Trophoblast cell (in vitro differentiated cells and primary cell): ENCODE data around the gene C1orf74.

Experiments
- DNase-seq, 2 donors: peaks; one replicate each; pipeline ENCODE4 v3.0.0-alpha.2; 2016
- H2AFZ ChIP-seq: 2 replicates; pipeline ENCODE4 v1.6.1; 2013; ENCODE audit warnings: low read length, moderate library complexity, mild to moderate bottlenecking; ENCODE audit not compliant: insufficient read depth, poor library complexity
- H2AK5ac ChIP-seq: 2 replicates; pipeline ENCODE4 v1.6.1; 2013; ENCODE audit warnings: mild to moderate bottlenecking, low read length
- H2BK120ac ChIP-seq: 2 replicates; pipeline ENCODE4 v1.6.1; 2013; ENCODE audit warnings: low read length, mild to moderate bottlenecking, moderate library complexity; ENCODE audit not compliant: insufficient read depth, poor library complexity
- H2BK12ac ChIP-seq: 2 replicates; pipeline ENCODE4 v1.6.1; 2013; ENCODE audit warnings: mild to moderate bottlenecking, low read length, moderate library complexity
- H2BK5ac ChIP-seq: 2 replicates; pipeline ENCODE4 v1.6.1; 2013; ENCODE audit warnings: low read length, low read depth, moderate library complexity, mild to moderate bottlenecking; ENCODE audit not compliant: poor library complexity
- H3K14ac ChIP-seq: 2 replicates; pipeline ENCODE4 v1.6.1; 2013; ENCODE audit warnings: mild to moderate bottlenecking, low read length
- H3K18ac ChIP-seq: 2 replicates; pipeline ENCODE4 v1.6.1; 2013; ENCODE audit warnings: mild to moderate bottlenecking, low read length
- H3K23ac ChIP-seq: 2 replicates; pipeline ENCODE4 v1.6.1; 2013; ENCODE audit warnings: low read length
- H3K27ac ChIP-seq: 2 replicates; pipeline ENCODE4 v1.5.1; 2013; ENCODE audit warnings: low read depth, mild to moderate bottlenecking, inconsistent platforms, low read length, moderate library complexity
- H3K27me3 ChIP-seq: 2 replicates; pipeline ENCODE4 v1.6.1; 2013; ENCODE audit warnings: inconsistent platforms, mild to moderate bottlenecking, low read length, moderate library complexity; ENCODE audit not compliant: insufficient read depth
- H3K36me3 ChIP-seq, 2 experiments: 1 replicate in 1 of 2; 2 replicates in 1 of 2; pipeline ENCODE4 v1.6.1; 2013; ENCODE audit warnings: low read length in 2 of 2, mild to moderate bottlenecking in 2 of 2, moderate library complexity in 1 of 2; ENCODE audit not compliant: insufficient read depth in 2 of 2, control insufficient read depth in 1 of 2
- H3K4ac ChIP-seq: 2 replicates; pipeline ENCODE4 v1.6.1; 2013; ENCODE audit warnings: low read depth, mild to moderate bottlenecking, low read length, moderate library complexity
- H3K4me1 ChIP-seq, 2 experiments: 1 replicate in 1 of 2; 2 replicates in 1 of 2; pipeline ENCODE4 v1.6.1; 2013; ENCODE audit warnings: low read length in 2 of 2, mild to moderate bottlenecking in 2 of 2, moderate library complexity in 1 of 2; ENCODE audit not compliant: insufficient read depth in 2 of 2, control insufficient read depth in 1 of 2
- H3K4me2 ChIP-seq: 2 replicates; pipeline ENCODE4 v1.6.1; 2013; ENCODE audit warnings: inconsistent platforms, mild to moderate bottlenecking, low read length, moderate library complexity
- H3K4me3 ChIP-seq: 2 replicates; pipeline ENCODE4 v1.5.1; 2013; ENCODE audit warnings: mild to moderate bottlenecking, low read depth, low read length, inconsistent platforms
- H3K79me1 ChIP-seq: one replicate; pipeline ENCODE4 v1.6.1; 2013; ENCODE audit warnings: low read length
- H3K79me2 ChIP-seq: 2 replicates; pipeline ENCODE4 v1.6.1; 2013; ENCODE audit warnings: low read length, mild to moderate bottlenecking; ENCODE audit not compliant: control insufficient read depth, insufficient read depth, poor library complexity
- H3K9ac ChIP-seq: 2 replicates; pipeline ENCODE4 v1.6.1; 2013; ENCODE audit warnings: mild to moderate bottlenecking, low read length
- H3K9me3 ChIP-seq: 2 replicates; pipeline ENCODE4 v1.6.1; 2013; ENCODE audit warnings: low read depth, mild to moderate bottlenecking, control low read depth, inconsistent platforms, low read length; ENCODE audit not compliant: insufficient read depth
- H4K12ac ChIP-seq: 2 replicates; pipeline ENCODE4 v1.6.1; 2013; ENCODE audit warnings: low read depth, mild to moderate bottlenecking, low read length, moderate library complexity
- H4K8ac ChIP-seq: 2 replicates; pipeline ENCODE4 v1.6.1; 2013; ENCODE audit warnings: low read depth, mild to moderate bottlenecking, low read length, moderate library complexity
- H4K91ac ChIP-seq: one replicate; pipeline ENCODE4 v1.6.1; 2013; ENCODE audit warnings: low read depth, mild to moderate bottlenecking, low read length, moderate library complexity
- WGBS: extraction: QIAGEN DNeasy Blood & Tissue Kit; methylation state at CpG from one replicate; pipeline ENCODE4 v1.1.7; 2013; ENCODE audit warnings: missing lambda C conversion rate; ENCODE audit not compliant: insufficient read length, insufficient coverage; ENCODE audit errors: extremely low coverage; 5-methylcytosine and 5-hydroxymethylcytosine counted together

Gene C1orf74

DNA sequence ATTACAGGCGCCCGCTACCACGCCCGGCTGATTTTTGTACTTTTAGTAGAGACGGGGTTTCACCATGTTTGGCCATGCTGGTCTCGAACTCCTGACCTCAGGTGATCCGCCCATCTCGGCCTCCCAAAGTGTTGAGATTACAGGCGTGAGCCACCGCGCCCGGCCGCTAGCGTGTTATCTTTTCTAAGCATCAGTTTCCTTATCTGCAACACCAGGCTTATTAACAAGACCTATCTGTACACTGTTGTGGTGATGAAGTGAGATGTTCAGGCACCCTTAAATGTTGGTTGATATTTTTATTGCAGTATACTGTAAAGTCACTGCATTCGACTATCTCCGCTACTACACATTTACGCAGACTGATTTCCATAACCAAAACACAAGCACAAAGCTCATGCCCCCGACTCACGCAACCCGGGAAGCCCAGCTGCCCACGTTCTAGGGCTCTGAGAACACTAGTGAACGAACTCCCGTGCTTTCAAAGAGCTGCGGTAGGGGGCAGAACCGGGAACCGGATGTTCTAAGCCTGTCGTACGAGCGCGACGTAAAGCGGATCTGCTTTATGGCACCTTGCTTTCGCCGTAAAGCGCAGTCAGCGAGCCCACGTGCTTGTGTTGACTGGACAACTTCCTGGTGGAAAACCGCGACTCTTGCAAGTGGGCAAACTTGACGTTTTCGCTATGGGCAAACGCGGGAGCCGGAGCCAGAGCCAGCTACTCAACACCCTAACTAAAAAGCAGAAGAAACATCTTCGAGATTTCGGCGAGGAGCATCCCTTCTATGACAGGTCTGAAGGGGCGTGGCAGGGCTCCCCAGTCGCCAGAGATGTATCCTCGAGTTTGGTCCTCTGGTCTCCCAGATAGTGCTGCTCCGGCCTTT, 43.3 kb upstream of the C1orf74 start, which contains the start of gene UTP25:
Gene UTP25, plus strand, starts transcription at position 589 of the 879 bp plus-strand sequence. Its CDS starts 92 bp downstream, at position 681.
- Histone ChIP-seq H3K9me3 (no peaks in the 10 kb centered on the region), H2AK5ac (no peak within 1 kb of the TSS), H3K18ac (peak within 1 kb of the TSS; percentile 27), H3K79me2 (peaks cover 3% of the 10 kb centered on the region), H4K12ac (peak within 1 kb of the TSS; percentile 74), H2BK12ac (no peak within 1 kb of the TSS), H2AFZ (peak within 1 kb of the TSS; percentile 96), H4K8ac (peak within 1 kb of the TSS; percentile 87), H2BK5ac (peak within 1 kb of the TSS; percentile 68), H3K4me1 (peaks cover 0 to 2% of the 10 kb centered on the region in 2 experiments), H3K79me1 (peaks cover 6% of the 10 kb centered on the region), H3K14ac (peak within 1 kb of the TSS; percentile 65), H4K91ac (peak within 1 kb of the TSS; percentile 67), H3K9ac (peak within 1 kb of the TSS; percentile 82), H3K27me3 (no peaks in the 10 kb centered on the region), H2BK120ac (no peak within 1 kb of the TSS), H3K23ac (no peak within 1 kb of the TSS), H3K36me3 (peaks cover 3 to 4% of the 10 kb centered on the region in 2 experiments), H3K4me3 (peak within 1 kb of the TSS; percentile 72), H3K4me2 (peak within 1 kb of the TSS; percentile 85), H3K27ac (peak within 1 kb of the TSS; percentile 7), H3K4ac (peak within 1 kb of the TSS; percentile 80)
- WGBS: no CpG with 5 or more reads among the region's 51 CpGs
- peak; percentile 97 to 100 for DNase-seq

DNA sequence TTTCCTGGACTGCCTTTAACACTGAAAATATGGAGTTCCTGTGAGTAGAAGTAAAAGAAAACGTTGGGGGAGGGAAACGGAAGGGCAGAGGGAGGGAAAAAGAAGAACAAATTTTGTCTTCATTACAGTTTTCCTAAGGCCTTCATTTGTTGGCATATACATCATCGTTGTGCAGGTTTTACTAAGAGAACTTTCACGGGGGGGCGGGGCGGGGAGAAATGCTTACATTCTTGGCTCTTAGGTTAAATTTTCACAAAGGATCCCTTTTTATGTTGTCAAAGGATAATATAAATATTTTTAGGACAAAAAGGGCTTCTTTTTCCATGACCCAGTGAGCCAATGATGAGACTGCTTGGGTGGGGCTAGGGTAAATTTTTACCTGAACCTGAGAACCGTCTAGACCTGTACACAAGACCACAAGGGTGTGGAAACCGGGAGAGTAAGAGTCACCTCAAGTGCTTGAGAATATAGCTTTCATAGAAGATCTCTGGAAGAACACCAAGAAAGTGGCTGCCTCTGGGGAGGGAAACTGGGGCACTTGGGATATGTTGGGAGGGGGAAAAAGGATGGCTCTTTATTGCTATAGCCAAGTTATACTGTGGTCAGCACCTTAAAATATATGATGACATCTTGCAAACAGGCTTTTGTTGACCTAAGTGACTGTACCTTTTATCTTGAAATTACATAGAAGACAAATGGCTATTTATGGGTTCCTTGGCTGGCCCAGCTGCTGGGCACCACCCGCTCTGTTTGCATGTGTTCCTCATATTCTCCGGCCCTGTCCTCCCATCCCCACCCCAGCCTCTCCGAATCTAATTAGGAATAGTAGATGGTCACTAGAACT, 41.5 kb upstream of the C1orf74 start:
- H3K9me3 ChIP-seq: no peaks in the 10 kb centered on the region
- DNase-seq: no peak
- no peak overlapping the region for H3K4me2 ChIP-seq
- H3K14ac ChIP-seq: no peak overlapping the region
- H3K27me3 ChIP-seq: no peaks in the 10 kb centered on the region
- H2AFZ ChIP-seq: no peak overlapping the region
- H3K4me3 ChIP-seq: no peak overlapping the region
- H3K4me1 ChIP-seq: peaks cover 0 to 2% of the 10 kb centered on the region in 2 experiments
- H4K91ac ChIP-seq: no peak overlapping the region
- no peak overlapping the region for H2BK120ac ChIP-seq
- H2BK12ac ChIP-seq: no peak overlapping the region
- peaks cover 0 to 1% of the 10 kb centered on the region in 2 experiments for H3K36me3 ChIP-seq
- no peak overlapping the region for H2AK5ac ChIP-seq
- no peak overlapping the region for H4K12ac ChIP-seq
- H2BK5ac ChIP-seq: no peak overlapping the region
- no peak overlapping the region for H4K8ac ChIP-seq
- H3K27ac ChIP-seq: no peak overlapping the region
- peaks cover 6% of the 10 kb centered on the region for H3K79me1 ChIP-seq
- peaks cover 3% of the 10 kb centered on the region for H3K79me2 ChIP-seq
- H3K9ac ChIP-seq: no peak overlapping the region
- H3K23ac ChIP-seq: no peak overlapping the region
- H3K18ac ChIP-seq: no peak overlapping the region
- no CpG with 5 or more reads among the region's 11 CpGs for WGBS
- no peak overlapping the region for H3K4ac ChIP-seq

DNA sequence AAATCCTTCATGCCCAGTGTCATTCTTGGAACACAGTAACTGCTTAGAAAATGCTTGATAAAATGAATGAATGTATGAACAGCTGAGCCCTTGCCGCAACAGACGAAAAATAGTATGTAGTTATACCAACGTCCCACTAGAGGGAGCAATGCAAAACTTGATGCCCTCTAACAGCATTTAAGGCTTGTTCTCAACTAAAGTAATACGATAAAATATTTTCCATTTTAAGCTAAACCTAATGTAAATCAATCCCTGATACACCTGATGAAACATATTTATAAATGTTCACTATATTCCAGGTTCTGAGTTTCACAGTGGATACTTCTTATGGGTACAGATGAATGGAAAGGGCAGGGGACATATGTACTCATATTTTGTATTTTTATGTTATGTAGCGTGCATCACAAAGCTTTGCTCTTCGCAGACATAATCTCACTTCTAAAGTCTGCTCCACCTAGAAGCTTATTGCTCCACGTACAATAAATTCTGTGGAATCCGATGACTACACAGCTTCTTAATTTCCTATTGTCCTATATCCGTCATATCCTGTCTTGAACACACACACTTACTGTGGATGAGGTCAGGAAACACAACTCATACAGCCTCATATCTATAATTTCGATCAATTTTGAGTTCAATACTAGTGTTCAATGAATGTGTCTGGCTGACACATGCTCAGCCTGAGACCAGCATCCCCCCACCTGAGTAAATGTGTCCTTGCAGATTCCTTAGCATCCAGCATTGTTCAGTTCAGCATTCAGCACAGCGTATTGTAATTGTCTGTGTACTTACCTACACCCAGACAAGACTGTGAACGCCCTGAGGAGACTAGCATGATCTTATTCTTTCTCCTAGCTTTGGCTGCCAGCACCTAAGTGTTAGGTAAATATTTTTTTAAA, 39.0 kb upstream of the C1orf74 start:
- H3K4me2 ChIP-seq: no peak overlapping the region
- WGBS: no CpG with 5 or more reads among the region's 12 CpGs
- no peak overlapping the region for H2BK120ac ChIP-seq

DNA sequence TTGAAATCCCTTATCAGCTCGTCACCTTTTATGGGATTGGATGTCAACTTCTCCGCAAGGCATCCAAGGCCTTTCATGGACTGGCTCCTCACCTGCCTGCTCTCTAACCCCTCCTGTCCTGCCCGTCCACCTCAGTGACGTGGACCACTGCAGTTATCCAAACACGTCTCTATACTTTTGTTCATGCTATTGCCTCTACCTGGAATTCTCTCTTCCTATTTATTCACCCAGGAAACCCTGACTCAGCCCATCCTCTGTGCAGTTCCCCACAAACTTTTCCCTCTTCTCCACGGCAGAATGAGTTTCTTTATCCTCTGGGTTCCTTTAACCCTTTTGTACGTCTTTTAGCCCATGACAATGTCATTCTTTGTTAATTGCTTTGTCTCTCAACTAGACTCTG, 38.3 kb upstream of the C1orf74 start:
- Histone ChIP-seq H2BK12ac (no peak overlapping the region), H3K79me2 (no peaks in the 10 kb centered on the region), H3K36me3 (no peaks in the 10 kb centered on the region), H3K4me1 (peaks cover 4% of the 10 kb centered on the region in 2 experiments), H3K23ac (no peak overlapping the region), H3K4me2 (no peak overlapping the region), H3K9ac (no peak overlapping the region), H2BK5ac (no peak overlapping the region), H2BK120ac (no peak overlapping the region), H3K18ac (no peak overlapping the region), H3K79me1 (peaks cover 3% of the 10 kb centered on the region), H2AFZ (no peak overlapping the region), H3K4me3 (no peak overlapping the region), H4K8ac (no peak overlapping the region), H3K4ac (no peak overlapping the region), H3K27me3 (no peaks in the 10 kb centered on the region), H2AK5ac (no peak overlapping the region), H3K14ac (no peak overlapping the region), H3K27ac (no peak overlapping the region), H4K91ac (no peak overlapping the region), H3K9me3 (no peaks in the 10 kb centered on the region), H4K12ac (no peak overlapping the region)
- WGBS: no CpG with 5 or more reads among the region's 7 CpGs
- no peak for DNase-seq

More for the DNA sequence above, 39.0 kb upstream of the C1orf74 start:
- no peak overlapping the region for H3K4me3 ChIP-seq
- no peak overlapping the region for H4K12ac ChIP-seq
- H3K23ac ChIP-seq: no peak overlapping the region
- H3K79me1 ChIP-seq: peaks cover 6% of the 10 kb centered on the region
- no peak overlapping the region for H3K9ac ChIP-seq
- H3K14ac ChIP-seq: no peak overlapping the region
- no peaks in the 10 kb centered on the region for H3K9me3 ChIP-seq
- H2AFZ ChIP-seq: no peak overlapping the region
- H3K18ac ChIP-seq: no peak overlapping the region
- H3K36me3 ChIP-seq: no peaks in the 10 kb centered on the region
- H2AK5ac ChIP-seq: no peak overlapping the region
- H3K27ac ChIP-seq: no peak overlapping the region
- H2BK5ac ChIP-seq: no peak overlapping the region
- H3K4me1 ChIP-seq: peaks cover 4% of the 10 kb centered on the region in 2 experiments
- H3K79me2 ChIP-seq: peaks cover 3% of the 10 kb centered on the region
- no peak overlapping the region for H3K4ac ChIP-seq
- no peak overlapping the region for H2BK12ac ChIP-seq
- H3K27me3 ChIP-seq: no peaks in the 10 kb centered on the region
- no peak overlapping the region for H4K91ac ChIP-seq
- peak in 1 of 2 donors; percentile 78 for DNase-seq
- H4K8ac ChIP-seq: no peak overlapping the region
